ENCODE measurements around the gene TANGO6.
"Not testable (repeated sequence)": the region's sequence is repeated elsewhere in the genome, so short reads cannot be mapped to it uniquely, and the experiment has no call there.

DNA sequence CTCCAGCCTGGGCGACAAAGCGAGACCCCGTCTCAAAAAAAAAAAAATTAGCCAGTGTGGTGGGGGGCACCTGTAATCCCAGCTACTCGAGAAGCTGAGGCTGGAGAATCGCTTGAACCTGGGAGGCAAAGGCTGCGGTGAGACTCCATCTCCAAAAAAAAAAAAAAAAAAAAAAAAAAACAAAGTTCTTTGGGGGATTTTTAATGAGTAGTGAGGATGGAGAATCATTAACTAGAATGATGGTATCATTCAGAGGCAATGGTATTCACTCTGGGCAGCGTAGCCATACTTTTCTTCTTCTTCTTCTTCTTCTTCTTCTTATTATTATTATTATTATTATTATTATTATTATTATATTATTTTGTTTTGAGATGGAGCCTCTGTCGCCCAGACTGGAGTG, 220.2 kb downstream of the TANGO6 start:
- TF ChIP-seq CTCF, POLR2A (IDR thresholded peaks at IDR 0.05): not testable (repeated sequence)

Data from body of pancreas (tissue), 4 donors.